ENCODE results near the gene ESX1. TPM values are rescaled to one million over a fixed set of nuclear protein-coding genes. Genes with fewer than 3 reads are reported as not detected.

The ESX1 gene
- total and polyA plus RNA-seq, 4 donors = not detected

GRCh38 chrX:104205548-104205947 is 49.2 kb downstream of the ESX1 start:
- Histone ChIP-seq H3K36me3 (ENCODE audit: control insufficient read depth in 4 of 4, insufficient read depth in 3 of 4, low read depth in 1 of 4, low read length in 3 of 4) (peaks cover 0 to 2% (median 0%) of the 10 kb centered on the region in 4 donors), H3K9ac (ENCODE audit: low read depth in 1 of 2, low read length in 2 of 2) (no peak overlapping the region), H3K4me3 (ENCODE audit: low read depth in 1 of 3, low read length in 3 of 3) (no peak overlapping the region), H3K4me1 (ENCODE audit: control insufficient read depth in 4 of 4, insufficient read depth in 4 of 4, low read length in 3 of 4) (no peaks in the 10 kb centered on the region), H3K27me3 (ENCODE audit: control insufficient read depth in 4 of 4, insufficient read depth in 4 of 4, low read length in 3 of 4) (no peaks in the 10 kb centered on the region), H3K27ac (ENCODE audit: low read depth in 1 of 2, low read length in 2 of 2) (no peak overlapping the region), H3K9me3 (ENCODE audit: control insufficient read depth in 4 of 4, low read length in 3 of 4) (no peaks in the 10 kb centered on the region)
- DNase-seq (ENCODE audit: low spot score) = no peak
- WGBS = 94% methylated on average over 5 of the region's 5 CpGs
- no peak for TF ChIP-seq YY1 (IDR thresholded peaks at IDR 0.05)
- no peak for TF ChIP-seq JUND (IDR thresholded peaks at IDR 0.05)
- no peak for TF ChIP-seq MAX (IDR thresholded peaks at IDR 0.05)
- TF ChIP-seq TAF1 (conservative IDR thresholded peaks at IDR 0.05) = no peak
- no peak for TF ChIP-seq RAD21 (IDR thresholded peaks at IDR 0.05)
- no peak for TF ChIP-seq REST (IDR thresholded peaks at IDR 0.05)
- TF ChIP-seq CTCF (IDR thresholded peaks at IDR 0.05; ENCODE audit: low read depth, low read length, missing input control) = no peak
- no peak for TF ChIP-seq FOXA2 (IDR thresholded peaks at IDR 0.05)
- TF ChIP-seq SP1 (IDR thresholded peaks at IDR 0.05) = no peak
- no peak for TF ChIP-seq HNF4A (conservative IDR thresholded peaks at IDR 0.05)
- no peak for TF ChIP-seq HNF4G (IDR thresholded peaks at IDR 0.05)
- no peak for TF ChIP-seq ZBTB33 (IDR thresholded peaks at IDR 0.05)
- TF ChIP-seq RXRA (IDR thresholded peaks at IDR 0.05) = no peak

Other genes starting within 250 kb of the ESX1 start
- gene H2BW1, start 241.2 kb downstream of the ESX1 start, total RNA-seq = not detected
- not detected for gene H2BW1, start 241.2 kb downstream of the ESX1 start, polyA plus RNA-seq
- gene H2BW2, start 215.0 kb downstream of the ESX1 start, total RNA-seq = not detected
- not detected for gene H2BW2, start 215.0 kb downstream of the ESX1 start, polyA plus RNA-seq
- under 1 TPM; 0.17 to 0.23 TPM for gene TMSB15C, start 178.7 kb downstream of the ESX1 start, total RNA-seq
- not detected for gene TMSB15C, start 178.7 kb downstream of the ESX1 start, polyA plus RNA-seq
- gene ZCCHC18, start 142.4 kb downstream of the ESX1 start, total RNA-seq = under 1 TPM; 0.09 to 0.25 TPM
- gene ZCCHC18, start 142.4 kb downstream of the ESX1 start, polyA plus RNA-seq = under 1 TPM in 1 of 2 donors, not detected in 1; 0.05 TPM
- gene SLC25A53, start 97.9 kb downstream of the ESX1 start, total RNA-seq = 1 to 10 TPM; 7.9 to 8.5 TPM
- 1 to 10 TPM; 2.8 to 6.3 TPM for gene SLC25A53, start 97.9 kb downstream of the ESX1 start, polyA plus RNA-seq
- gene FAM199X, start 88.5 kb downstream of the ESX1 start, total RNA-seq = 10 to 100 TPM; 11.8 to 13.6 TPM
- 1 to 10 TPM; 3.9 to 4.0 TPM for gene FAM199X, start 88.5 kb downstream of the ESX1 start, polyA plus RNA-seq